HG03108 (cell line): ENCODE results near the gene ABHD12B.
A peak's percentile ranks its signal among the peaks of the same experiment; 100 is the strongest.
"Not testable (repeated sequence)": the region's sequence is repeated elsewhere in the genome, so short reads cannot be mapped to it uniquely, and the experiment has no call there.

Experiments
- ATAC-seq: cut with Tn5 transposase; IDR thresholded peaks from one replicate; pipeline ENCODE4 v1.9.1; 2021; ENCODE audit warnings: moderate library complexity; ENCODE audit not compliant: unreplicated experiment

The ABHD12B gene

DNA sequence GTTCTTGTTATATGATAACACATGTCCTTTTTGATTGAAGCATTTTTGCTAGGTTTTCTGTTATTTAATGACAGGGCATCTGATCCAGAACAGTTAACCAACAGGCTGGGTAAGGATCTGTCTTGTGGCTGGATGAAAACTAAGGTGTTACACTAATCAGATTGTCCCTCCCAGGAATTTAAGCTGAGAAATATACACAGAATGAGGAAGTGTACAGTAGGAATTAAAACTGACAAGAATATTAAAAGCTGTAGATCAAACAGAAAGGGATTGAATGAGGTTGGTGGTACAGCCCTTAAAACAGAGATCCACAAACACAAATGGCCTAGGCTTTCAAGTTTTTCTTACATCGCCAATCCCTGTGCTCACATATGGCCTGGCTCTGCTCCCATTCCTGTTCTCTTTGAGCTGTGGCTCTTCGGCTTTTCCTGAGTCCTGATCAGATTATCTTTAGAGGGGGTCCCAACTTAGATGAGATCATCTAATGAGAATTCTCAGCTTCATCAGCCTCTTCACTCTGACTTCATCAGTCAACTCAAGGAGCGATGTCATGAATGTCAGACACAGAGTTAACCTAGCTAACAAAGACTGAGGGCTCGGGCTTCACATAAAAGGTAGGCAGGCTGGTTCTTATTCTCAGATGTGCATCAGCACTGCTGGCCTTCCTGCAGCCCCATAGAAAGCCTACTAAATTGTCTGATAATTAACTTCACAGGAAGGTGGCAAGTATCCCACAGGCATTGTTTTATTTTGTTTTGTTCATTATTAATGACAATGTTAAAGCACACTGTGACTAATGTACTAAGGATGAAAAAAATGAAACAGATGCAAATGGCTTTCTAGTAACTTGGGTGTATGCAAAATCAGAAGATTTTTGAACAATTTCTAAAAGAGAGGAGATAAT lies 61.0 kb downstream of the ABHD12B start:
- no peak for ATAC-seq

DNA sequence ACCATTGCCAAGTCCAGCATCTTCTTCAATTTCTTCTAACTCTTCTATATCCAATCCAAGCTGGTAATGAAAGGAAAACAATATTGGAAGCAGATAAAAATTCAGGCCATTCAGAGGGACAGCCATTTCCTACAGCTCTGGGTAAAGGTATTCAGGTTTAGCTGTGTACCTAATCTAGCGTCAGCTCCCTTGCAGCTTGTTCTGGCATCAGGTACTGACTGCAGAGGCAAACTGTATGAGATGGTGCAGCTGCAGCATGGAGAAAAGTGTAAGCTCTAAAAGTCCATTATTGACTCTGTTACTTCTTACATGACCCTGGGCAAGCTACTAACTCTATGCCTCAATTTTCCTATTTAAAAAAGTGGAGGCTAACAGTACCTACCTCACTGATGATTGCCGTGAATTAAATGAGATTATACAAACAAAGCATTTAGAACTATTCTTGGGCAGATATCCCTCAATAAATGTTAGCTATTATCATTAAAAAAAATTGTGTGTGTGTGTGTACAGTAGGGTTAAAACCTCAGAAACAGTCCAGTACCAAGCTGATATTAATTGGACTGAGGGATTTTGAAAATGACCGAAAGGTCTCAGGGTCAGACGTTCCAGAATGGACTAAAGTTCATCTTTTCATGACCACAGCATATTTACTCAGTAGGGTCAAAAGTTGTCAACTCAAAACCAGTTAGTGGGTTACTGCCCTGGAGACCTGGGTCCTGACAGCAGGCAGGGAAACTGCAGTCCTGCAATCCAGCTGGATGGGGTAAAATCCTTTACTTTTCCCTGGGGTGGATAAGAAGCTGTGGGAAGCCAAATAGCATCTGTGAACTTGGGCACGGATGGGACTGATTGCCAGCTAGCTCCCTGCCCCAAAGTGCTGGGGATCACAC lies 63.5 kb downstream of the ABHD12B start:
- ATAC-seq, result no peak

DNA sequence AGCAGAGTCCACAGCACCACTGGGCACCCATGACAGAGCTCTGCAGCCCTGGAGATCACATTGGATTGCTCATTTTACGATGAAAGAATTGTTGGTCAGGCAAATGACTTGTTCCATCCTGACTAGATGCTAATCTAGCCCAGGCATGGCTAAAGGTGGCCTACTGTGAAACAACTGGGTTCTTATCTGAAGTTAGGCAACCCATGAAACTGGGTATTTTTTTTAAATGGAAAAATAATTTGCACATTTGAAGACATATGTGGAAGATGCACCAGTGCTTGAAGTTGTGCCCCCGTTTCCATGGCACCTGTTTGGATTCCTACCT lies 64.1 kb downstream of the ABHD12B start:
- no peak for ATAC-seq

DNA sequence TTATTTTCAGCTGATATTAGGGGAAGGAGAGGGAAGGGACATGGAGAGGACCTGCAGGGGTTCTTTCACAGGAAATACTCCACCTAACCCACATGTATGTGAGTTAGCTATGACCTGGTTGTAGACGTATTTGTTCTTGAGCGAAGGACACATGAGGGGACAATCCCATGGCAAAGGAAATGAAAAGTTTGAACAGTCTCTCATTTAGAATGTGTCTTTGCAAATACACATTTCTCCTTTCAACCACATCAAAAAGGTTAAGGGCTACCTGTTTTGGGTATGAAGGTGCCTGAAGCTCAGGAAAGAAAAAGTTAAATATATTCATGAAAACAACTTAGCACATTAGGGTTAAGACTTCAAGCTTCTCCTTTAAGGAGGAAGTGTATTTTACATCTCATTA lies 65.0 kb downstream of the ABHD12B start:
- ATAC-seq, result no peak

DNA sequence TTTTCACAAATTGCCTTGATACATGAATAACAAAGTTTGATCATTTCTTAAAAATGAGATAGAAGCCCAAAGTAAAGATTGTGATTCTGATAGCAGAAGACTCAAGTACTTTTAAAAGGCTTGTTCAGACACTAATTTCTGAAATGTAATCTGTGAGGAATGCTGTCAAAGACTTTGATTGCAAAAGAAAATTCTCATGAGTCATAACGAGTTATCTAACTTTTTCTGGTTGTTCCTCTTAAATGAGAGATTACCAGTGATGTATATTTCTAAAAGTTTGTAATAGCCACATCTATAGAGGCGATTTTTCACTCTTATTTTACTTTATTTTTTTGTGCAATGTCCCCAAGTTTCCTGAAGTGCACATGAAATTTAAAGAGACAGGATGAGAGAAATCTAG lies 65.5 kb downstream of the ABHD12B start:
- no peak for ATAC-seq

DNA sequence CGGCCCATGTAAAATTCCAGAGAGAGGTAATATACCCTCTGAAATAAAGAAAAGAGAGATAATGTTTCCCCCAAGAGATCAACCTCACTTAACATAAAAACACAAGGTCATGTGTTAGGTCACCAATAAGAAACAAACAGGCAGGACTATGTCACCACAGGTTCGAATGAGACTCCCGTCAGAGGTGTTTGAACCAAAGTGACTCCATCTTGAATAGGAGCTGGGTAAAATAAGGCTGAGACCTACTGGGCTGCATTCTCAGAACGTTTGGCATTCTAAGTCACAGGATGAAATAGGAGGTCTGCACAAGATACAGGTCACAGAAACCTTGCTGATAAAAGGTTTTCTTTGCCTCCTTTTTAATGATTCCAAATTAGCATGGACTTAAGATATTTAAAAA lies 65.9 kb downstream of the ABHD12B start:
- ATAC-seq, result no peak

DNA sequence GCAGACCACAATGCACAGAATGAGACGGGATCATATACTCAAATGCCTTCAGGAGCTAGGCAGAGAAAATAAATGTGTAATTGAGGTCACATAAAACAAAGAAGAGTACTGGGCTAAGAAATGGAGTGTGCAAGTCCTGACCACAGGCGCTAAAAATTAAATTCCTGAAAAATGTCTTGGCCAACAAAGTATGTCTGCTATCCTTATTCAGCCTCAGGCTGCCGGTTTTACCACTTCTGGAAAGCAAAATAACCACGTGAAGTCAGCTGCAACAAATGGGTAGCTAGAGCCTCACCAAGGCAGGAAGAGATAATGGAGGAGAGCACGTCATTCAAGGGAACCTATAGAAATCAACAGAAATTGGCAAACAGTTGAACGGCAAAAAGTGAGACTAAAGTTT lies 69.3 kb downstream of the ABHD12B start:
- ATAC-seq, result no peak

DNA sequence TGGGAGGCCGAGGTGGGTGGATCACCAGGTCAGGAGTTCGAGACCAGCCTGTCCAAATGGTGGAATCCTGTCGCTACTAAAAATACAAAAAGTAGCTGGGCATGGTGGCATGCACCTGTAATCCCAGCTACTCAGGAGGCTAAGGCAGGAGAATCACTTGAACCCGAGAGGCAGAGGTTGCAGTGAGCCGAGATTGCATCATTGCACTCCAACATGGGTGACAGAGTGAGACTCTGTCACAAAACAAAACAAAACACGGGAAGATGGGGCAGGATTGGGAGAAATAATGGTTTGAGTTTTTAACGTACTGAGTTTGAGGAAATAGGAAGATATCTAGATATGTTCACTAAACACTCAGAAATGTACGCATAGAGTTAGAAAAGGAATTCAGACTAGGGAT lies 69.8 kb downstream of the ABHD12B start:
- ATAC-seq, result not testable (repeated sequence)

DNA sequence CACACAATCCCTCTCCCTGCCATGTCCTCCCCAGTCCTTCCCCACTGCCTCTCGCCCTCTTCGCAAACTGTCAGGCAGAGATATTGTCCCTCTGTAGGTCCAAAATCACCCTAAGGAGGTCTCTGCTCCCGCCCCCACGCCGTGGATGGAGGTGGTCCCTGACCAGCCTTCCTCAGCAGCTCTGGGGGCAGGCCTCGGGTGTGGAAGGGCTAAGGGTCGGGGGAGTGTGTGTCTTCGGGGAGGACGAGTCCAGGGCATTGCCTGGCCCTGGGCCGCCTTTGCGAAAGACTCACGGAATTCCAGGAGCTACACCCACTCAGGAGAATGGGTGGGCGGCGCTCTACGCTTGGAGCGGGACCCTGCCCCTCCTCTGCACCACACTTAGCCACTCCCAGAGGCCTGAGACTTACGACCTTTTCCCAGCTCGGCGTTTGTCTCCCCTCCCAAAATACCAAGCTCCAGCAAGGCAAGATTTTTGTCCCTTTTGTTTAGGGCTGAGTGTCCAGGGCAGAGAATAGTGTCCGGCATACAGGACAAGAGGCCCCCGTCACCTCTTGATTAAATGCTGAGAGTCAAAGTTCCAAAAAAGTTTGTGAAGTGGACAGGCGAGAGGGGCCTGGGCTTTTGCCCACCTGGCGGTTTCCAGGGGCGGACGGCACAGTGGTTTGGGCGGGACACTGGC lies 71.5 kb downstream of the ABHD12B start:
- no peak for ATAC-seq

DNA sequence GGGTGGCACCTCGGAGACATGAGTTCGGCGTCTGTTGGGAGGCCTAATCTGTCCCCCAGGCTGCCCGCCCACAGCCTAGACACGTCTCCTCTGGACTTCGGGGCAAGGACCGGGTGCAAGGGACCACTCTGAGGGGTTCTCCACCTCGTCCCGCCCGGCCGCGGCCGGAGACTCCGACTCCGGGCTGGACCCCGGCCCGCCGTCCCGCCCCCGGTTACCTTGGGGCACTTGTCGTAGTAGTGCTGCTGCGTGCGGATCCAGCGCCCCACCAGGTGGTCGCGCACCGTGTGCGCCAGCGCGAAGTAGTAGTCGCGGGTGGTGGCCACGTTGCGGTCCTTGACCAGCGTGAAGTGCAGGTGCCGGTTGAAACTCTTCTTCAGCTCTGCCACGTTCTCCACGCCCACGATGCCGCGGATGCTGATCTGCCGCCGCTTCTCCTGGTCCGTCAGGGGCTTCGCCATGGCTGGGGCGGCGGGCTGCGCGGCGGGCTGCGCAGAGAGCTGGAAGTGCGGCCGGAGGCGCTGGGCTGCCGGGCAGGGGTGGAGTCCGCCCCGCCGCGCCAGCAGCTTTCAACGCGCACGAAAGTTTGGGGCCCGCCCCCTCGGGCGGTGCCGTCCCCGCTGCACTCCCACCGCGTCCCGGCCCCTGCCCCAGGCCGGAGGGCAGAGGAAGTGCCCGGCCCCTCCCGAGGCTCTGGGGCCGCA lies 72.2 kb downstream of the ABHD12B start, which contains the start of gene PYGL:
PYGL (minus strand) TSS at position 541 of the 704 bp plus-strand sequence; CDS start at position 461, 80 bp downstream.
- ATAC-seq, result peak; percentile 72

DNA sequence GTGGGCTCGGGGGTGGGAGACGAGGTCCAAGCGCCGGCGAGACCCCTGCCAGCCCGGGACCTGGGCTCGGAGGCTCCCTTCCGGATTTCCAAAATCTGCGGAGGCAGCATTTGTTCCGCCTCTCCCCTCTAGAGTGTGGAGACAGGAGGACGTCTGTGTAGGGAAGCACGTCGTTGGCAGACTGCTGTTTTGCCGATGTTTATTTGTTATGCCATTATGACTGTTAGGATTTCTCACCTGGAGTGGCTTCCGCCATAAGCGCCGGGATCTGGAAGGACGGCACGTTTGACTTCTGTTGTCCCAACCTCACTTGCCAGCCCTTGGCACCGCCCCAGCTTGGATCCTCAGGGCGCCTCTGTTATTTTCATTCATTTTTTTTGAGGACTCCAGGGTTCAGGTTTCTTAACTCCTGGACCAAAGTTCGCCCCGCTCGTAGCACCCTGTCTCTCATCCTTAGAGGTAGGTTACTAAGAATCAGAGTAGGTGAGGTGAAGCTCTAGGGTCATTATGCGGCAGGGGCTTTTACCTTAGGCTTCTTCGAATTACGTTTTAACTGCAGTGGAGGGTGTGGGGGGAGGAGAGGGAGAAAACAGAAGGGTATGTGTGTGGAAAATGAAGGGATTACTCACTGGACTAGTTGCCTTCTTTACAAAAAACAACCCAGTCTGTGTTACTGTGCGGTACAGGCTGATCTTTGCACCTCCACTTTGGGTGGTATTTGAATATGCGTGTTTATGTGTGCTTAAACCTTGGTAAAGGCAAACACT lies 73.0 kb downstream of the ABHD12B start:
- peak; percentile 8 for ATAC-seq

DNA sequence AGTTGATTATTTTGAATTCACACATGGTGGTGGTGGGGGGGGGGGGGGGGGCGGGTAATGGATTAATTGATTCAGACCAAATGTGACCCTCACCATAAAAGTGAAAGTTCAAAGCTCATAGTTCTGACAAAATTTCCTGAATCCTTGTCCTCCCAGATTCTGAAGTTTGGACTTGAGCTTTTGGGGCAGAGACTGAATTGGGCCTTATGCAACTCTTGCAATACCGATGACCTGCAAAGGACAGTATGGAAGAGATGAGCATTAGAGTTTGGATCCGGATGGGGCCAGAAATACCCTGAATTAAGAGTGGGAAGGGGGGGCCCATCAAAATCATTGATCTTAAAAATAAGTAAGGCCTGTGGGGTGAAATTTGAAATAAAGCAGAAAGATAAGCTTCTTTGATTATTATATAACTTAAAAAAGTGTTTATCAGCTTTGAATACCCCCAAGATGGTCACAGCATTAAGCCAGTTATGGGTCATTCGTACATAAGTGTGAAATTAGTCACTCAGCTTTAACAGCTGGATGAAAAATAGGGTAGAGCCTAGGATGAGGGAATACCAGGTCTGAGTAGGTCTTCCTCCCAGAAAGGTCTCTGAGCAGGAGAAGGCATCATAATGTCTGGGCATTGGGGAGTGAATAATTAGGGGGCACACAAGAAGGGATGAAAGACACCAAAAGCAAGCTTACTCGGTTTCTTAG lies 74.5 kb downstream of the ABHD12B start:
- no peak for ATAC-seq

DNA sequence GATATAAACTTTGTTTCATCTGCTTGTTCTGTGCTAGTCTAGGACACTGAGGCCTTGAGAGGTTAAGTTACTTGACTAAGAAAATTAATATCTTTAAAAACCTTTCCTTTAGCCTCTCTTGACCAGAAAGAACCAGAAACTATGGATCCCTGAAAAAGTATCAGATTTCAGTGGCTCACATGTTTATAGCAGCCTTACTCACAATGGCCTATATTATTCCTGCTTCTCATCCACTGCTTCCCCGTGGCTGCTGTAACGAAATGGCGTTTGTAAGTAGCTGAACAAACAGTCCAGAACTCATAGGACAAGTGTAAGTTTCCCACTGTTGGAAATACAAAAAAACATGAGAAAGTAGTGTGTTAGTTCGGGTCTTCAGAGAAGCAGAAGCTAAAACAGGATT lies 75.6 kb downstream of the ABHD12B start:
- ATAC-seq, result no peak

DNA sequence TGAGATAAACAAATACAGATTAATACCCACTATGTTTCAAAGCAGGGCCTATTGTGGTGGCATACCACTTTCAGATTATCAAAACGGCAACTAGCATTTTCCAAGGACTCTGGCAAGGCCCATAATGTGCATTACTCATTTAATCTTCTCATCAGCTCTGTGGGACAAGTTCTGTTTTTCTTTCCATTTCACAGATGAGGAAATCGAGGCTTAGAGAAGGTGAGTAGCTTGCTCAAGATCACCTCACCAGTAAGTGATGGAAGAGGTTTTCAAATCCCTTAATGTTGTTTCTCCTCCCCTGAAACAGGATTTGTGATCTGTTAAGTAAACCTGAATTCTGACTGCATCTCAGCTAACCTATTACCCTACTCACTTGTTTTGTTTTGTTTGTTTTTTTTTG lies 76.4 kb downstream of the ABHD12B start:
- no peak for ATAC-seq

DNA sequence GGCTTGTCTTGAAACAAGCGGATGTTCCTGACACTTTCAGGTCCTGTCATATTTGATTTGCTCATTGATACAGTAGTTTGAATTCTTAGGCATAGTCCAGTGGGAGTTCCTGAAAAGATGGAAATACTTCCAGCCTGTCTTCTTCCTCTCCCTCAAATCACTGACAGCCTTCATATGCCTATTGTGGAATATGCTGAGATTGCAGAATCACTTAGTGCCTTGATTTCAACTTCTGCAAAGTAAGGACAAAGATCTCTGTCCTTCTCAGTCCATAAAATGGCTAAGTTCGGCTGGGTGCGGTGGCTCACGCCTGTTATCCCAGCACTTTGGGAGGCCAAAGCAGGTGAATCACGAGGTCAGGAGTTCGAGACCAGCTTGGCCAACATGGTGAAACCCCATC lies 79.2 kb downstream of the ABHD12B start:
- no peak for ATAC-seq

DNA sequence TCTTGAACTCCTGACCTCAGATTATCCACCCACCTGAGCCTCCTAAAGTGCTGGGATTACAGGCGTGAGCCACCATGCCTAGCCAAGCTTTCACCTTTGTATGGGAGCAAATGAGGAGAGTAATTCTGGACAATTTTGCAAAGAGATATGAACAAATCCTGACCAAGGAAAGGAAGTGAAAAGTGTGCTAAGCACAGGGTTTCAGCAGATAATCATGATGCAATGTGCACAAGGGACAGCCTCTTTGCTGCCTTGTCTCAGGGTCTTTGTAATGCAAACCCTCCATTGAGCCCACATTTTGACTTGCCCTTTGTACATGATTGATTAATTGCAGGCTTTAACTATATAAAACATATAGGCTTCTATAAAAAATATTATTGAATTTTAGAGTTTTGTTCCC lies 81.6 kb downstream of the ABHD12B start:
- no peak for ATAC-seq
